ENCODE data around the gene FGR. TPM values are rescaled to one million over a fixed set of nuclear protein-coding genes. Genes with fewer than 3 reads are reported as not detected.
A peak's percentile ranks its signal among the peaks of the same experiment; 100 is the strongest.

Gene FGR
- total RNA-seq, 1 donor from 2014 or later: not detected

- no peak for TF ChIP-seq EZH2phosphoT487 (IDR thresholded peaks at IDR 0.05)
- TF ChIP-seq EZH2 (IDR thresholded peaks at IDR 0.05): no peak
- no peak for TF ChIP-seq CTCF (IDR thresholded peaks at IDR 0.05)
- H3K27ac Mint-ChIP-seq: no peak overlapping the region
- Histone ChIP-seq H4K20me1 (ENCODE audit: low read depth) (no peaks in the 10 kb centered on the region), H3K4me3 (no peak overlapping the region), H3K4me2 (no peak overlapping the region), H3F3A (ENCODE audit: low read depth) (peaks cover 14% of the 10 kb centered on the region), H3K4me1 (peaks cover 19% of the 10 kb centered on the region), H3K79me2 (ENCODE audit: low read depth) (no peaks in the 10 kb centered on the region), H3K9ac (no peak overlapping the region), H3K27me3 (no peaks in the 10 kb centered on the region), H3K9me3 (ENCODE audit: low read depth) (no peaks in the 10 kb centered on the region), H3K27ac (no peak overlapping the region), H3K36me3 (no peaks in the 10 kb centered on the region), H2AFZ (replicated peaks) (no peak overlapping the region)
- H3K4me1 Mint-ChIP-seq: peaks cover 37% of the 10 kb centered on the region
- H3K4me3 Mint-ChIP-seq: no peak overlapping the region
- no peak for DNase-seq (ENCODE audit: low spot score)
- peaks cover 16% of the 10 kb centered on the region for H3K27me3 Mint-ChIP-seq (ENCODE audit: insufficient read depth, low read depth)
- no peaks in the 10 kb centered on the region for H3K9me3 Mint-ChIP-seq
- H3K36me3 Mint-ChIP-seq: no peaks in the 10 kb centered on the region
Observed at GRCh38 chr1:27647328-27647727, 12.3 kb upstream of the FGR start.

GRCh38 chr1:27646676-27647075 is 11.7 kb upstream of the FGR start:
- Mint-ChIP-seq H3K36me3 (no peaks in the 10 kb centered on the region), H3K27ac (no peak overlapping the region), H3K4me3 (no peak overlapping the region), H3K4me1 (peaks cover 33% of the 10 kb centered on the region), H3K27me3 (ENCODE audit: insufficient read depth, low read depth) (peaks cover 13% of the 10 kb centered on the region), H3K9me3 (no peaks in the 10 kb centered on the region)
- DNase-seq (ENCODE audit: low spot score): no peak
- Histone ChIP-seq H3K79me2 (ENCODE audit: low read depth) (no peaks in the 10 kb centered on the region), H3K9me3 (ENCODE audit: low read depth) (no peaks in the 10 kb centered on the region), H3K4me2 (no peak overlapping the region), H2AFZ (replicated peaks) (no peak overlapping the region), H3K4me1 (peaks cover 19% of the 10 kb centered on the region), H4K20me1 (ENCODE audit: low read depth) (no peaks in the 10 kb centered on the region), H3K27me3 (no peaks in the 10 kb centered on the region), H3F3A (ENCODE audit: low read depth) (peaks cover 14% of the 10 kb centered on the region), H3K9ac (no peak overlapping the region), H3K36me3 (no peaks in the 10 kb centered on the region), H3K4me3 (no peak overlapping the region), H3K27ac (no peak overlapping the region)
- TF ChIP-seq EZH2phosphoT487 (IDR thresholded peaks at IDR 0.05) (no peak), EZH2 (IDR thresholded peaks at IDR 0.05) (no peak), CTCF (IDR thresholded peaks at IDR 0.05) (no peak)

DNA sequence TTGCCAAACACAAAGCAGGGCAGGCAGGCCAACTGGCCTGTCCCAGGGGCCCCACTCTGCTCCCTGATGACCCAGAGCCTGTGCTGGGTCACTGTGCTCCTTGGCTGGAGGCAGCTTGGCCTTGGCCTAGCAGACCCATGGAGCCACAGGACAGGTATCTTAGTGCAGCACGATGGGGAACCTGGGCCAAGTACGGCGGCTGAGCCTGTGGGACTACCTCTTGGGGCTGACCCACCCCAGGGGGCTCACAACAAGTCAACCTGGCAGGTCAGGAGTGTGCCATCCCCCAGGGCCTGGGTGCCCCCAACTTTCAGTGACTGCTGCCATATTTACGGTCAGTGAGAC is 10.1 kb upstream of the FGR start:
- H3K4me3 Mint-ChIP-seq: no peak overlapping the region
- peaks cover 13% of the 10 kb centered on the region for H3K27me3 Mint-ChIP-seq (ENCODE audit: insufficient read depth, low read depth)
- no peaks in the 10 kb centered on the region for H3K79me2 ChIP-seq (ENCODE audit: low read depth)
- H3K9me3 ChIP-seq (ENCODE audit: low read depth): no peaks in the 10 kb centered on the region
- H3K4me1 ChIP-seq: peaks cover 5% of the 10 kb centered on the region
- DNase-seq (ENCODE audit: low spot score): no peak
- H3K4me1 Mint-ChIP-seq: peaks cover 21% of the 10 kb centered on the region
- H3K4me2 ChIP-seq: no peak overlapping the region
- H4K20me1 ChIP-seq (ENCODE audit: low read depth): no peaks in the 10 kb centered on the region
- H3K36me3 ChIP-seq: no peaks in the 10 kb centered on the region
- H3K9ac ChIP-seq: no peak overlapping the region
- TF ChIP-seq EZH2phosphoT487 (IDR thresholded peaks at IDR 0.05) (no peak), EZH2 (IDR thresholded peaks at IDR 0.05) (no peak), CTCF (IDR thresholded peaks at IDR 0.05) (no peak)
- H3K27me3 ChIP-seq: no peaks in the 10 kb centered on the region
- peak overlapping the region; percentile 83 for H3K27ac Mint-ChIP-seq
- no peak overlapping the region for H2AFZ ChIP-seq (replicated peaks)
- no peak overlapping the region for H3K4me3 ChIP-seq
- H3K27ac ChIP-seq: no peak overlapping the region
- H3K9me3 Mint-ChIP-seq: no peaks in the 10 kb centered on the region
- H3K36me3 Mint-ChIP-seq: no peaks in the 10 kb centered on the region
- peaks cover 9% of the 10 kb centered on the region for H3F3A ChIP-seq (ENCODE audit: low read depth)
